CD14-positive monocyte (primary cell): Measurements from ENCODE around the gene ZNF423. TPM values are rescaled to one million over a fixed set of nuclear protein-coding genes. Genes with fewer than 3 reads are reported as not detected.

Experiments used
- DNase-seq, 3 donors: peaks; one replicate each; pipeline ENCODE4 v3.0.0-alpha.2; 2011 to 2022
- H2AFZ ChIP-seq: 2 replicates; pipeline ENCODE4 v1.6.0; 2012; ENCODE audit warnings: mild to moderate bottlenecking, low read depth, low read length, inconsistent platforms; ENCODE audit not compliant: insufficient read depth, poor library complexity, severe bottlenecking
- H3K27ac ChIP-seq, 2 donors: 1 replicate in 1 of 2; 2 replicates in 1 of 2; pipeline ENCODE4 v1.5.1; 2012 to 2013; ENCODE audit warnings: low read length in 2 of 2, control low read depth in 1 of 2, inconsistent platforms in 1 of 2, low read depth in 1 of 2, mild to moderate bottlenecking in 1 of 2
- H3K27me3 ChIP-seq, 2 donors: one replicate each; pipeline versions ENCODE4 v1.6.0 to v1.6.1; 2011 to 2013; ENCODE audit warnings: low read length in 2 of 2; ENCODE audit not compliant: control insufficient read depth in 2 of 2, insufficient read depth in 2 of 2
- H3K36me3 ChIP-seq, 2 donors: replicated peaks in 1 of 2; 1 replicate in 1 of 2; 2 replicates in 1 of 2; pipeline versions ENCODE4 v1.5.1 to v1.6.1; 2012 to 2013; ENCODE audit warnings: low read length in 2 of 2, control low read depth in 1 of 2, inconsistent platforms in 1 of 2, mild to moderate bottlenecking in 1 of 2; ENCODE audit not compliant: insufficient read depth in 2 of 2, control insufficient read depth in 1 of 2
- H3K4me1 ChIP-seq, 2 donors: 1 replicate in 1 of 2; 2 replicates in 1 of 2; pipeline versions ENCODE4 v1.5.1 to v1.6.1; 2012 to 2013; ENCODE audit warnings: low read length in 2 of 2, control low read depth in 1 of 2, inconsistent platforms in 1 of 2, mild to moderate bottlenecking in 1 of 2, moderate library complexity in 1 of 2; ENCODE audit not compliant: insufficient read depth in 2 of 2, control insufficient read depth in 1 of 2
- H3K4me2 ChIP-seq: replicated peaks from 2 replicates; pipeline ENCODE3; 2012; ENCODE audit warnings: low read length, moderate library complexity, mild to moderate bottlenecking; ENCODE audit not compliant: poor library complexity, severe bottlenecking; ENCODE audit errors: extremely low read depth
- H3K4me3 ChIP-seq, 3 experiments: fragments of 200-600 bp in 1 of 3; sonication (generic) in 1 of 3; replicated peaks in 1 of 3; 1 replicate in 2 of 3; 2 replicates in 1 of 3; pipeline ENCODE4 v1.5.1; 2011 to 2013; ENCODE audit warnings: low read length in 3 of 3, mild to moderate bottlenecking in 3 of 3, control low read depth in 2 of 3, low read depth in 2 of 3, inconsistent platforms in 1 of 3, moderate library complexity in 1 of 3
- H3K79me2 ChIP-seq: 2 replicates; pipeline ENCODE4 v1.6.0; 2012; ENCODE audit warnings: mild to moderate bottlenecking, control low read depth, inconsistent platforms, low read length, moderate library complexity; ENCODE audit not compliant: insufficient read depth
- H3K9ac ChIP-seq: 2 replicates; pipeline ENCODE4 v1.6.0; 2017; ENCODE audit warnings: low read length, mild to moderate bottlenecking; ENCODE audit not compliant: insufficient read depth, poor library complexity, severe bottlenecking
- H3K9me3 ChIP-seq, 2 donors: replicated peaks in 1 of 2; 1 replicate in 1 of 2; 2 replicates in 1 of 2; pipeline versions ENCODE4 v1.5.1 to v1.6.1; 2012 to 2013; ENCODE audit warnings: low read length in 2 of 2, control low read depth in 1 of 2; ENCODE audit not compliant: control insufficient read depth in 1 of 2, insufficient read depth in 1 of 2
- H4K20me1 ChIP-seq: 2 replicates; pipeline ENCODE4 v1.6.0; 2012; ENCODE audit warnings: mild to moderate bottlenecking, low read length, control low read depth, moderate library complexity; ENCODE audit not compliant: insufficient read depth
- H3K27ac Mint-ChIP-seq, 7 donors: one replicate each; pipeline ENCODE4 v1.8.0; 2020; ENCODE audit warnings: mild to moderate bottlenecking in 7 of 7, mixed read lengths in 7 of 7, moderate library complexity in 6 of 7, inconsistent platforms in 2 of 7
- H3K27me3 Mint-ChIP-seq, 3 donors: one replicate each; pipeline ENCODE4 v1.8.0; 2021 to 2022; ENCODE audit warnings: low read depth in 3 of 3, mild to moderate bottlenecking in 3 of 3, mixed read lengths in 3 of 3, moderate library complexity in 3 of 3, inconsistent platforms in 1 of 3
- H3K36me3 Mint-ChIP-seq, 2 donors: one replicate each; pipeline ENCODE4 v1.8.0; 2020; ENCODE audit warnings: mixed read lengths in 2 of 2, inconsistent platforms in 1 of 2, mild to moderate bottlenecking in 1 of 2
- H3K4me1 Mint-ChIP-seq: one replicate; pipeline ENCODE4 v1.8.0; 2020; ENCODE audit warnings: mild to moderate bottlenecking, mixed read lengths
- H3K4me3 Mint-ChIP-seq, 2 donors: one replicate each; pipeline ENCODE4 v1.8.0; 2020; ENCODE audit warnings: mild to moderate bottlenecking in 2 of 2, mixed read lengths in 2 of 2, moderate library complexity in 1 of 2
- H3K9me3 Mint-ChIP-seq, 7 donors: one replicate each; pipeline ENCODE4 v1.8.0; 2020 to 2022; ENCODE audit warnings: mixed read lengths in 7 of 7, mild to moderate bottlenecking in 6 of 7, moderate library complexity in 6 of 7, inconsistent platforms in 2 of 7
- WGBS: methylation state at CpG from one replicate; pipeline ENCODE4 v1.1.5; 2013; ENCODE audit warnings: missing lambda C conversion rate; ENCODE audit not compliant: insufficient coverage; 5-methylcytosine and 5-hydroxymethylcytosine counted together
- intact Hi-C, 2 donors: fragments of 100-400 bp; cut with micrococcal nuclease; formaldehyde crosslinking; loops; one replicate each; pipeline versions ENCODE4 v1.15.0 to v1.15.1; 2023
- polyA plus RNA-seq, 3 donors: library from polyadenylated mRNA; depleted of rRNA in 1 of 3; unstranded in 2 of 3; stranded (reverse) in 1 of 3; fragments of 300-500 nt in 2 of 3; fragments of >200 nt in 1 of 3; fragmentation: Illumina TruSeq in 2 of 3; gene quantifications; 1 replicate in 2 of 3; 2 replicates in 1 of 3; pipeline ENCODE4 v1.2.3, GENCODE V29; 2012 to 2021
- TF ChIP-seq, protein P1 (sequence below): fragments of 200-600 bp; IDR thresholded peaks from one replicate; pipeline ENCODE4 v1.8.0; 2022; ENCODE audit warnings: antibody characterized with exemption, mild to moderate bottlenecking

ZNF423 gene
- polyA plus RNA-seq, 3 donors = not detected

DNA sequence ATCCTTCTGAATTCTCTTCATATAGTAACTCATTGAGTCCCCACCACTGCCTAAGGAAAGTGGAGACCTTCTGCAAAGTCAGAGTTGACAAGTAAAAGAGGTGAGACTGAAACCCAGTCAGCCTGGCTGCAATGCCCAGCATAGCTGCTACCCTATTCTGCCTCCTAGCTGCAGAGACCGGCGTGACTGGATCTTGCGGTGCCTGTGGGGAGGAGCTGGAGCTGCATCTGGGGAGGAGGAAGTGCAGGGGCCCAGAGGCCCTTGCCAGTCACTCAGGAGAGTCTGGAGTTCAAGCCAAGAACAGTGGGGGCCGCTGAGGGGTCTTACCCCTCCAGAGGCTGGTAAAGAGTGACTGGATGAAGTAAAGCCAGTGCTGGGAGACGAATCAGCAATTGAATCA is 35.0 kb upstream of the ZNF423 start:
- H3K4me1 ChIP-seq = no peaks in the 10 kb centered on the region
- Mint-ChIP-seq H3K27me3 (peaks cover 0 to 6% (median 1%) of the 10 kb centered on the region in 3 donors), H3K9me3 (peaks cover 0 to 11% (median 3%) of the 10 kb centered on the region in 7 donors), H3K4me3 (no peak overlapping the region), H3K4me1 (peaks cover 4% of the 10 kb centered on the region), H3K36me3 (no peaks in the 10 kb centered on the region), H3K27ac (peak overlapping the region in 1 of 7 donors; percentile 46)
- H3K9me3 ChIP-seq = no peaks in the 10 kb centered on the region
- intact Hi-C loops = no loop called here
- H4K20me1 ChIP-seq = no peaks in the 10 kb centered on the region
- no peak overlapping the region for H3K27ac ChIP-seq
- DNase-seq = no peak
- H3K36me3 ChIP-seq = no peaks in the 10 kb centered on the region
- WGBS = no CpG with 5 or more reads among the region's 5 CpGs
- no peak overlapping the region for H3K4me2 ChIP-seq
- no peaks in the 10 kb centered on the region for H3K27me3 ChIP-seq
- no peak overlapping the region for H3K4me3 ChIP-seq
- TF ChIP-seq, protein P1, sequence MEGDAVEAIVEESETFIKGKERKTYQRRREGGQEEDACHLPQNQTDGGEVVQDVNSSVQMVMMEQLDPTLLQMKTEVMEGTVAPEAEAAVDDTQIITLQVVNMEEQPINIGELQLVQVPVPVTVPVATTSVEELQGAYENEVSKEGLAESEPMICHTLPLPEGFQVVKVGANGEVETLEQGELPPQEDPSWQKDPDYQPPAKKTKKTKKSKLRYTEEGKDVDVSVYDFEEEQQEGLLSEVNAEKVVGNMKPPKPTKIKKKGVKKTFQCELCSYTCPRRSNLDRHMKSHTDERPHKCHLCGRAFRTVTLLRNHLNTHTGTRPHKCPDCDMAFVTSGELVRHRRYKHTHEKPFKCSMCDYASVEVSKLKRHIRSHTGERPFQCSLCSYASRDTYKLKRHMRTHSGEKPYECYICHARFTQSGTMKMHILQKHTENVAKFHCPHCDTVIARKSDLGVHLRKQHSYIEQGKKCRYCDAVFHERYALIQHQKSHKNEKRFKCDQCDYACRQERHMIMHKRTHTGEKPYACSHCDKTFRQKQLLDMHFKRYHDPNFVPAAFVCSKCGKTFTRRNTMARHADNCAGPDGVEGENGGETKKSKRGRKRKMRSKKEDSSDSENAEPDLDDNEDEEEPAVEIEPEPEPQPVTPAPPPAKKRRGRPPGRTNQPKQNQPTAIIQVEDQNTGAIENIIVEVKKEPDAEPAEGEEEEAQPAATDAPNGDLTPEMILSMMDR = no peak
- no peak overlapping the region for H3K9ac ChIP-seq
- no peaks in the 10 kb centered on the region for H3K79me2 ChIP-seq
- no peak overlapping the region for H2AFZ ChIP-seq

DNA sequence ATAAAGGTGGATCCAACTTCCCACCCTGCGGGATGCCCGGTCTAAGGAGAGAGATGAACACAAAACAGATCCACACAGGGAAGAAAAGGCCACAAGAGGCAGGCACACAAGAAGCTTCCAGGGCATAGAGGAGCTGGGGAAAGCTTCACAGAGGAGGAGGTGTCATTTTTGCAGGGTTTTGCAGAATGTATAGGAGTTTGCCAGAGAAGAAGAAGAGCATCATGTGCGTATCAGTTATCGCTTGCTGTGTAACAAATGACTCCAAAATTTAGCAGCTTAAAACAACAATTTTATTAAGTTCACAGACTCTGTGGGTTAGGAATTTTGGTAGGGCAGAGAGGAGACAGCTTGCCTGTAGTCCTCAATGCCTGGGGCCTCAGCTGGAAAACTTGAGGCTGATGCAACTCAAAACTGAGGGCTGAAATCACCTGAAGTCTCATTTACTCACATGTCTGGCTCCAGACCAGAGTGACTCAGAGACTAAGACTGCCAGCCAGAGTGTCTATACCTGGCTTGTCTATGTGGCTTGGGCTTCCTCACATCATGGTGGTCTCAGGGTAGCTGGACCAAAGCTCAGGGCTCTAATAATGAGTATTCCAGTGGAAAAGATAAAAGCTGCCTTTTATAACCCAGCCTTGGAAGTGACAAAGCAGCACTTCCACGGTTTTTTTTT is 33.9 kb upstream of the ZNF423 start:
- no peak overlapping the region for H3K27ac Mint-ChIP-seq
- Histone ChIP-seq H3K4me2 (no peak overlapping the region), H3K9me3 (no peaks in the 10 kb centered on the region), H3K79me2 (no peaks in the 10 kb centered on the region), H3K9ac (no peak overlapping the region), H2AFZ (no peak overlapping the region), H3K36me3 (no peaks in the 10 kb centered on the region), H3K27me3 (no peaks in the 10 kb centered on the region), H3K4me3 (no peak overlapping the region), H4K20me1 (no peaks in the 10 kb centered on the region), H3K4me1 (no peaks in the 10 kb centered on the region), H3K27ac (no peak overlapping the region)
- intact Hi-C loops = no loop called here
- no peaks in the 10 kb centered on the region for H3K36me3 Mint-ChIP-seq
- DNase-seq = no peak
- peaks cover 1 to 6% (median 2%) of the 10 kb centered on the region in 3 donors for H3K27me3 Mint-ChIP-seq
- WGBS = 83% methylated on average over 3 of the region's 5 CpGs
- TF ChIP-seq, protein P1 = no peak
- H3K9me3 Mint-ChIP-seq = peaks cover 0 to 11% (median 3%) of the 10 kb centered on the region in 7 donors
- H3K4me1 Mint-ChIP-seq = peaks cover 4% of the 10 kb centered on the region
- H3K4me3 Mint-ChIP-seq = no peak overlapping the region
